Right lobe of liver (tissue), 4 donors: ENCODE measurements around the gene COL5A3.
"Not testable (repeated sequence)": the region's sequence is repeated elsewhere in the genome, so short reads cannot be mapped to it uniquely, and the experiment has no call there.

Source experiments
- CTCF ChIP-seq, 4 donors: fragments of 200-600 bp in 3 of 4; fragments of 450-650 bp in 1 of 4; IDR thresholded peaks; one replicate each; pipeline versions ENCODE4 v1.5.1 to v1.8.0; 2016 to 2022; ENCODE audit warnings: antibody characterized with exemption in 4 of 4, mild to moderate bottlenecking in 2 of 4
- POLR2A ChIP-seq: fragments of 450-650 bp; IDR thresholded peaks from one replicate; pipeline ENCODE4 v1.6.1; 2017; ENCODE audit warnings: antibody characterized with exemption, mild to moderate bottlenecking
- donor health status: DM: no; HTN: no; CAD: no.
- donor health status: DM: no; HTN: no; CAD: no.
- donor health status: DM: no; HTN: yes; CAD: no.

DNA sequence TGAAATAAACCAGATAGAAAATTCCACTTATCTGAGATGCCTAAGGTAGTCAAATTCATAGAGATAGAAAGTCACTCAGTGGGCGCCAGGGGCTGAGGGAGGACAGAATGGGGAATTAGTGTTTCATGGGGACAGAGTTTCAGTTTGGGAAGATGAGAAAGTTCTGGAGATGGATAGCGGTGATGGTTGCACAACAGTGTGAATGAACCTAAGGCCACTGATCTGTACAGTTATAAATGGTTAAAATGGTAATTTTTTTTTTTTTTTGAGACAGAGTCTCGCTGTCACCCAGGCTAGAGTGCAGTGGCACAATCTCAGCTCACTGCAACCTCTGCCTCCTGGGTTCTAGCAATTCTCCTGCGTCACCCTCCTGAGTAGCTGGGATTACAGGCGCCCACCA, 12.8 kb upstream of the COL5A3 start:
- TF ChIP-seq CTCF (IDR thresholded peaks at IDR 0.05); POLR2A: not testable (repeated sequence)
